GM18499 (cell line): ENCODE data around the gene KLF15.

Experiments used
- ATAC-seq: cut with Tn5 transposase; IDR thresholded peaks from one replicate; pipeline ENCODE4 v1.9.1; 2021; ENCODE audit warnings: moderate number of reproducible peaks; ENCODE audit not compliant: insufficient read depth, unreplicated experiment

Gene KLF15

DNA sequence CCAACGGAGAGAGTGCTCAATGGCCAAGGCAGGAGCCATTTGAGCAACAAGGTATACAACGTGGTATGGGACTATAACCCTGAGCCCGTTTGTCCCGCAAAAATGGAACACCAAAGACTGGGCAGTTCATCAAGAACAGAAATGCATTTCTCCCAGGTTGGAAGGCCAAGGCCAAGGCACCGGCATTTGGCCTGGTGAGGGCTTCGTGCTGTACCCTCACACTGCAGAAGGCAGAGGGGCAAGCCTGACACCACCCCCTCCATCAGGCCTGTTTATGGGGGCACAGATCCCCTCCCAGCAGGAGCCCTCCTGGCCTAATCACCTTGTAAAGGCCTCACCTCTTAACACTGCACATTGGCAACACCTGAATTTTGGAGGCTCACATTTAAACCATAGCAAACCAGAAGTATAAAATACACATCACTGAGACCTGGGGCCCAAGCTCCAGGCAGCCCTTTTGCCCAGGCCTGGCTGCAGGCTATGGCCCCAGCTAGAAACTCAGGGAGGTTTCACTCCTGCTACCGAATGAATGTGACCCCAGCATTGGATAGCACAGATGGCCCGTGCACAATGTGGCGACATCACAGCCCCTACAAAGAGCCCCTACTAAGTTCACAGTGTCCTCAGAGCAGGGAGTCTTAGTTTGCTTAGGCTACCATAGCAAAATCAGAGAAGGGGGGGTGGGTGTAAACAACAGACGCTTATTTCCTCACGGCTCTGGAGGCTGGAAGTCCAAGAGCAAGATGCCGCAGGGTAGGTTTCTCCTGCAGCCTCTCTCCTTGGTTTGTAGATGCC lies 47.1 kb downstream of the KLF15 start:
- no peak for ATAC-seq

DNA sequence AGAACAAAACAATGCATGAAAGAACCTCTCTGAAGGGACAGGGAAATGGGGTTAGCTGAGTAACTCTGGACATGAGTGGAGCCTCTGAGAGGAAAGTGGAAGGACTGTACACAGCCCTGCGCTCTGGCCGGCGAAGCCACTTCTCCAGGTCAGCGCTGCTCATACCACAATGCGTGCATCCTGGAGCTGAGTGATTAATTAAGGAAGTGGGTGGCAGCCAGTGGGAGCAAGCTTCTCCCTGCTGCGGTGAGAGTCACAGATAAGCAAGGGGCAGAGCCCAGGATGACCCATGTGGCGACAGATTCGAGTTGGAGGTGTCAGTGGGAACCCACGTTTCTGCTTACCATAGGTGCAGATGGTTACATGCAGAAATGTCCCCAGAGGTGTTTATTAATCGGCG lies 48.0 kb downstream of the KLF15 start:
- ATAC-seq: no peak

DNA sequence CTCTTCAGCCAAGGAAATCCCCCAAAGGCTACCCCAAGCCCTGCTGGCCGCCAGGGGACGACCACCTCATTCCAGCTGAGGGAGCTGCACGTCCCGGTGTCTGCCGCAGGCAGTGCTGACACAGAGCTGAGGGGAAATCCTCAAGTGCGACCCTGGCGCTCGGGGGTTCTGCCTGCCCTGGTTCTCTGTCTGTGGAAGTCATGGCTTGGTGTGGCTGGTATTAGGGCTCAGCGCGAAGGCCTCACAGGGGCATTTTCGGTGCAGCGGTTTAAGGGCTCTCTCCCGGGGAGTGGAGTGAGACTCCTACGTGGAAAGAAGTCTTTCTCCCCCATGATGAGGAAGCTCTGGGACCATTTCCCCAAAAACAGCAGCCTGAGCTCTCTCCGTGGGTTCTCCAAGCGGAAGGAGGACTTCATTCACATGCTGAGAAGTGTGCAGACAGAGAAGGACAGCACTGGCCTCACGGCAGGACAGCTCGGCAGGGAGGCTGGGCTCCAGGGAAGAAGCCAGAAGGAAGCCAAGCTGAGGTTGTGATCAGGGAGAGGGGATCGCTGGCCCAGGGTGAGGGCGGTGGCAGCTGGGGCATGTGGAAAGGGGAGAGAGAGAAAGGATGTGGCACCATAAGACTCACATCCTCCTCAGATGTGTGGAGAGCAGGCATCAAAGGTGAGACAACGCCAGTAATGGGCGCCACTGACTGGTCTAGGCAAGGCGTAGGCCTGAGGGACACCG lies 48.6 kb downstream of the KLF15 start:
- no peak for ATAC-seq

DNA sequence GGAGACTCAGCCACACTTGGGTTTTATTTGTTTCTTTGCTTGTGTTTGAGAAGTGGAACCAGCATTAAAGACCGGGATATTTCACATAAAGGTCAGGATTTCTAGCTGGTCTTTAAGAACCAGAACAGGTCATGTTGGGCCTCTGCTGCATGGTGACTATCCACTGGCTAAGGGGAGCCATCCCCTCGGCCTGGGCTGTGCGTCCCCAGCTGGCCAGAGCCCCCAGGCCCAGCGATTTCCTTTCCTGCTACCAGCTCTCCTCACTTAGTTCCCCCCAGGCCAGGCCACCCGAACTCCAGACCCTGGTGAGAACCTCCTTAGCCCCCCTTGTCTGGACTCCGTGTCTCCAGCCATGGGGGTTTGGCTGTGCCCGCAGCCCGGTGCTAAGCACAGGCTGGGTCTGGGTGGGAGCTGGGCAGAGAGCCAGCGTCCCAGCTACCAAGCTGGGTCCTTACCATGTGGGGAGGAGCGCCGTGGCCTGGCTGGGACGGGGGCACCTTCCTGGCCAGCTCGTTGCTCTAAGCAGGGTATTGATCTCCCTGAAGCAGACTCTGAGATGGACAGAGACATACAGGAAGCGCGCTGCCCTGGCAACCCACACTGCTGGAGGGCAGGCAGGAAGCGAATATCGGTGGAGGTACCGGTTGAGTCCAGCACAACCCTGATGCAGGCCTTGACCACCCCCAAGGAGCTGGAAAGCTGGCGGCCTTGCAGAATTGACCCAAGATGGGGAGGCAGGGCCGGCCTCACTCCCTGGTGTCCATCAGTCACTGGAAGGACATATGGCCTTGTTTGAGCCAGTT lies 49.4 kb downstream of the KLF15 start:
- no peak for ATAC-seq

DNA sequence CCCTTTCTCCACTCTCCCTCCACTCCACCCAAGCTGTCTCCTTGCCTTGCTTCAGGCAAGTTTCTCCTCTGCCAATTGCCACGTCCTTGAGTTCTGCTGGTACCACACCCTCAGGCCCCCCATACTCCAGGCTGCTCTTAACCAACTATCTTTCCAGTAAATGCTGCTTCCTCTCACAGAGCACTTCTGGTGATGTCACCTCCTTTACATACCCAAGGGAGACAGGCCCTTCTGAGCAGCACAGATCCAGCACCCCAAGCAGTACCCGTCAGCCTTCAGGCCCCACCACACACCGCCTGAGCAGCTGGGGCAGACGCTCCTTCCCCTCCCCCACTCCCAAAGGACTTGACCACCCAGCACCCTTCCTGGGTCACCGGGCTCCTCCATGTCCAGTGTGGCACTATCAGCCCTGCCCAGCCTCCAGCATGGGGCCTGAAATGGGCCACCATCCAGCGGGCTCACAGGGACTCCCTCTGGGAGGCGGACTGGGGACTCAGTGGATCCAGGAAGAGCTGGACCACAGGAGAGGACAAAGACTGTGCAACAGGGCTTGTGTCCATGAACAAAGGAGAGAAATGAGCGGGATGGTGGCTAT lies 50.2 kb downstream of the KLF15 start:
- ATAC-seq: no peak

DNA sequence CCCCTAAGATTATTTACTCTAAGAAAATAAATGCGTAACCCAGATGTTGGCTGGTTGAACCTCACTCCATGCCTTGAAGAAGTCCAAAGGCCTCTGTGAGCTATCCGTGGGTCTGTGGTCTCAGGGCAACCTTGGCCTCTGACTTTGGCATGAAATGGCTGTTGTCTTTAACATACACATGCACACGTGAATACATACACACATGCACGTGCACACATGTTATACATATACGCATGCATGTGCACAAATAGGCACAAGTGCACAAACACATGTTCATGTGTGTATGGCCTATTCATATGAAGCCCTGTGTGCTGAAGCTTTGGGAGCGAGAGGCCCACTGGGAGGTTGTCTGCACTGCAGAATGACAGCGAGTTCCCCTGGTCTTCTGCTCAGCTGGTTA lies 50.8 kb downstream of the KLF15 start:
- no peak for ATAC-seq

DNA sequence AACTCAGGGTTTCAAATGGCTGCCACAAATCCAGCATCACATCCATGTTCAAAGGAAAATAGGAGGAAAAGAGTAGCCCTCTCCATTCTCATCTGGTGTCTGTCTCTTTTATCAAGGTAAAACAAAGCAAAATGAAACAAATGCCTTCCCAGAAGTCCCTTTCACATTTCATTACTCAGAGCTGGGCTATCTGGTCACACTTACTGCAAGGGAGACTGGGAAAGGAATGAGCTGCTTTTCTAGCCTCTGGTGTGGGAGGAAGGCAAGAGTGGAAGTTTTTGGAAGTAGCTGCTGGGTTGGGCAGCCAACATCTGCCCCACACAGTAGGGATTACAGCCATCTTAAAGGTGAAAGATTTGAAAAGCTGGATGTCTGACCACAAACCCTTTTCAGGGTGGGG lies 51.8 kb downstream of the KLF15 start:
- ATAC-seq: no peak

DNA sequence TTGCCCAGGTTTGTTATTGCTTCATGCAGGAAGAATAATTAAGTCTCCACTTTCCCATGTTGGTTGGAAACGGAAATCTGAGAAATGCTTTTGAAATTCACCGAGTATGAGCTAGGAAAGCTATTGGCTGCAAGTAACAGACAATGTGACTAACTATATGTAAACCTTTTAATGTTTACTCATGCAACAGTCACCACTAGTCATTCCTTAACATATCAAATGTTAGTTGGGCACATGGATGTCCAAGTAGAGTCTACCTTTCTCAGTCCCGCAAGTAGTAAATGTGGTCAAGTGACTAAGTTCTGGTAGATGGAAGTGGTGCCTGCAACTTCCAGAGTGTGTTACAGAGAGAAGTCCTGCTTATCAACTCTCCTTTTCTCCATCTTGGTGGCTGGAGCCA lies 52.5 kb downstream of the KLF15 start:
- no peak for ATAC-seq

DNA sequence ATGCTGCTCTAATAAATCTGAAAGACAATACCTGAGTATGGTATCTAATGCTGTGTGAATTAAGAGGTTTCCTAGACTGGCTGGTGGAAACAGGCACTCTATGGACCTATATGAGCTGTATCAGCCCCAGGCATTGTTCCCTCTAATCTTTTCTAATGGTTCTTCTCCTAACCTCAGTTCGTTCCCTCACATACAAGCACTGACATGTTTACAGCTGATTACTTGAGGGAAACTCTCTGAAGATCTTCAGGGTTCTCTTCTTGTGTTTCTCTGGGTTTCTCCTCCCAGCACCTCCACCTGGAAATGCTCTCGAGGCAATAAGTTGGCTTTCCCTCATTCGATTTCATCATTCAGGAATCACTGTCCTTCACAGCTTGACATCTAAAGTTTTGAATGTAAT lies 52.9 kb downstream of the KLF15 start:
- ATAC-seq: no peak

DNA sequence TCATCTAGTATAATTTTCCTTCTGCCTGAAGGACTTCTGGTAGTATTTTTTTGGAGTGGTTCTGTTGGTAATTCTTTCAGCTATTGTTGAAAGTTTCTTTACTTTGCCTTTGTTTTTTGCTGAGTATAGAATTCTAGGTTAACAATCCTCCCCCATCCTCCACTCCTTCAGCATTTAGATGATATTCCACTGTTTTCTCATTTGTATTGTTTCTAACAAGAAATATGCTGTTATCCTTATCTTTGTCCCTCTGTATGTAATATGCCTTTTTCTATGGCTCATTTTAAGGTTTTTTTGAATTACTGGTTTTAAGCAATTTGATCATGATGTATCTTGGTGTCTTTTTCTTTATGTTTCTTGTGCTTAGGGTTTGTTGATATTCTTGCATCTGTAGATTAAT lies 53.9 kb downstream of the KLF15 start:
- ATAC-seq: no peak

DNA sequence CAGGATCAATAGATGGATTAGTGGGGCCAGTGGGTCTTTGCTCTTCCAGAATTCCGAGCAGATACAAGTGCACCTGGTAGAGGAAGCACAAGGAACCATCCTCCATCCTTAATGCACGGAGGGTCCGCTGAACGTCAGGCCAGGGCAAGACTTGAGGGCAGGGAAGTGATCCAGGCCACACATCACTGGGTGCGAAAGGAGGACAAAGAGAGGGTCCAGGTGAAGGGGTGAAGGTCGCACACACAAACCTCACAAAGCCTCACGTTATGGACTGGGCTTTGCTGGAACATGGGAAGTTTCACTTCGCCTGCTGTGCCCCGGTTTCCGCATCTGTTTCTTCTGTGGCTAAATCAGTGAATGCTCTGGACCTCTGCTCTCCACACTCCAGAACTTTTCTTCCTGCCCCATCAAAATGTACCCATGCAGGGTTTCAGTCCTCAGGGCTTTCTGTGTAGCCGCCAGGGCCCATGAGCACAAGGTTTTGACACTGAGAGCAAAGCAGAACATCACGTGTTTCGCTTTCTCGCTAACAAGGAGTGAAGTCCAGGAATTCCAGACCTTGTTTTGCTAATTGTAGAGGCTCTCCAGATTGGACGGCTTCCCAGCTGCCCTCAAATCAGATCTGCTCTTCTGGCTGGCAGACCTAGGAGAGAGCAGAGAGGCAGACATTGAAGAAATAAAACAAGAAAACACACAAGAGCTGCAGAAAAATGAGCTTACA lies 56.3 kb downstream of the KLF15 start:
- ATAC-seq: no peak

DNA sequence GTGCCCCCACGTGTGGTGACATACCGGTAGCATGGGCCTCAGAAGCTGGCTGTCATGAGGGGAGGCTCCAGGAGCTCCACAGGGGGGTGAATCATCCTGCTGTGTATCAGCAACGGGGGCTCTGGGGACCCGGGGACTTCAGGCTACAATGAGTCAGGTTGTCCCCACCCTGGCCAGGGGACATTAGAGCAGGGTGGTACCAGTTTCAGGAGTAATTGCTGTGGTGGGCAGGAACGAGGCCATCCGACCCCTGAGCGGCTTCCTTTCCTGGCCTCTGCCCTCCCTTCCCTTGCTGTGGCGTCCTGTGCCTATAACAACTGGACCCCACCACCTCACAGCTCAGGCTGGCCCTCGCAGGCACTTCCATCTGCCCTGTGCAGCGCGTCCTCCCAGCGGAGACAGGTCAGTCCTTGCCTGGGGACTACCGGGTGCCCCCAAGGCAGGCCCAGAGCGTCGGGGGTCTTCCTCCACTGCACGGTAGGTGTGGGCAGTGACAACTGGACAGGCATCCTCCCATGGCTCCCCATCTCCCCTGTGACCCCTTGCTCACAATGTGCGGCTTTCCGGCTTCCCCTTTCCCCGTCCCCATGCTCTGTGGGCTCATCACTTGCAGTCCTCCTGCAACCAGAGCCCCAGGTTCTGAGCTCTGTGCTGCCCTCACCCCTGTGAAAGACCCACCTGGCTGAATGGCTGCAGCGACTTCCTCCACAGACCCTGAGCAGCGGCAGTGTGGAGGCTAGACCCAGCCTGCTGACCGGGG lies 57.0 kb downstream of the KLF15 start:
- ATAC-seq: no peak

DNA sequence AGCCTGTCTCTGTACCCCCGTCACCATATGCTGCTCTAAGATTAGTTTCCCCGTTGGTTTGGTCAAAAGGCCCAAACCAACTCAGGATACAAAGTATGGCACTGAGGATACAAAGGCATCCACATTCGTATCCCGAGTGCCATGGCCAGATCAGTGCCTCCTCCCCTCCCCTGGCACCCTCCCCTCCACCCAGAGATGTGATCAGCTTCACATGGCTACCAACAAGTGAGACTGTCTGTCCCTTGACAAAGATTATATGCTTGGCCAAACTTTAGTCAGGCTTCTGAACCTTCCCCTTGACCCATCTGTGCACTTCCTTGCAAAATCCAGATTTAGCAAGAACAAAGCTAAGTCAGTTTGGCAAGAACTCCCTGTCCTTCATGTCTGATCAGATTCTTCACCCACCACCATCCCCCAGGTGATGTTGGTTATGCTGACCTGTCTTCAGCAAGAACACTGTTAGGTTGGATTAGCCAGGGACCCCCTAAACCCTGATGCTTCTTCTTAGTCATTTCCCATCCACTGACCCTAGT lies 61.7 kb downstream of the KLF15 start:
- ATAC-seq: no peak

DNA sequence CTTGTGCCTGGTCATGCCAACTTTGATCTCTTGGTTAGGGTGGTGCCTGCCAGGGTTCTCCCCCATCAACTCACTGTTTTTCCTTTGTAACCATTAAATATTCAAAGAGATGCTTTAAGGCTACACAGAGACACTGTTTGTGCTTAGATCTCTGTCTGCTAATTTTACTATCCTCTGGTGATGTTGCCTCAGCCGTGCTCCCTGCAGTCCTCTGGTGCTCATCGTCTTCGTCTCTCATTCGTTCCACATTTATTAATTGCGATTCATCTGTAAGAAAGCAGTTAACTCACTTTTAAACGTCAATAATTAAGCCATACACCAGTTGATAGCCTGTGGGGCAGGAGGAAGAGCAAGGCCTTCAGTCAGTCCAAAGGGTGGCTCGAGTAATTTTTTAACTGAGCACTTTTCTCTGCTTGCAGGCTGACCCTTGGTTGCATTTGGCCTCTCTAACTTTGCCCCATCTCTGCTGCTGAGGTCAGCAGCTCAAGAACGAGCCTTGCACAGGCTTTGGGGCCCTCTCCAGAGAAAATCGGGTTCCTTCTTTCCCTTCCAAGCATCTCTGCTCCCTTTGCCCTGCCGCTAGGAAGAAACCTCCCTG lies 62.9 kb downstream of the KLF15 start:
- no peak for ATAC-seq

DNA sequence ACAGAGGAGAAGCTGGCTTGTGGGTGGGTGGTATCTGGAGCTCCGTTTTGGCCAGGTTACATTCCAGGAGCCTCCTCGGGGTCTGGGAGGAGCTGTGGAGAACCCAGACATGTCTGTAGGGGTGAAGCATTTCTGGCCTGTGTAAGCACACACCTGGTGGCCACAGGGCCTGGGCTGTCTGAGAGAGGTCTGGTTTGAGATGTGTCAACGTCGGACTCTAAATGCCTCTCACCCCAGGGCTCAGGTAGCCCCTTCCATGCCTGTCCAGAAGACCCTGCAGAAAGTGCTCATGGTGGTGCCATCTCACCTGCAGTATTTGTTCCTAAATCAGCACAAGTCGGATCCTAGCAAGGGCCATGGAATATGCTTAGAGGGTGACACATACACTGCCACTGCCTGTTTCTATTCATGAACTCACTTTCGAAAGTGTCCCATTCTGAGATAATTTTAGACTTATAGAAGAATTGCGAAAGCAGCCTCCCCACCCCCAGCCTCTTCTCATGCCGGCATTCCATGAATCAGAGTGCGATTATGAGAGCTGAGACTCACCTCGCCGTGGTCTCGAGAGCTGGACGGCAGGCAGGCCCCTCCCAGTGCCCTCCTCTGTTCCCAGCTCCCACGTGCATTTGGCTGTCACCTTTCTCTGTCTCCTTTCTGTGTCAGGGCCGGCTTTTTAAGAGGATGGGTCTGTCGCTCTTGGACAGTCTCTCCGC lies 63.7 kb downstream of the KLF15 start:
- ATAC-seq: no peak
